Hepatocyte (in vitro differentiated cells): ENCODE measurements around the gene TMEM258. TPM values are rescaled to one million over a fixed set of nuclear protein-coding genes. Genes with fewer than 3 reads are reported as not detected.

ENCODE experiments used
- DNase-seq: peaks from one replicate; pipeline ENCODE4 v3.0.0-alpha.2; 2016; ENCODE audit warnings: low spot score
- H2AFZ ChIP-seq: fragments of 200-600 bp; sonication (generic); 2 replicates; pipeline ENCODE4 v1.6.0; 2016; ENCODE audit warnings: antibody characterized with exemption, mild to moderate bottlenecking
- H3K27ac ChIP-seq: fragments of 200-600 bp; sonication (generic); 2 replicates; pipeline ENCODE4 v1.5.1; 2016; ENCODE audit warnings: mild to moderate bottlenecking
- H3K27me3 ChIP-seq: fragments of 200-600 bp; sonication (generic); 2 replicates; pipeline ENCODE4 v1.6.1; 2016
- H3K36me3 ChIP-seq: fragments of 200-600 bp; sonication (generic); replicated peaks from 2 replicates; pipeline ENCODE4 v1.5.1; 2016; ENCODE audit warnings: low read depth; ENCODE audit not compliant: insufficient read depth
- H3K4me1 ChIP-seq: fragments of 200-600 bp; sonication (generic); 2 replicates; pipeline ENCODE4 v1.5.1; 2016; ENCODE audit warnings: mild to moderate bottlenecking, moderate library complexity; ENCODE audit not compliant: insufficient read depth
- H3K4me2 ChIP-seq: fragments of 200-600 bp; sonication (generic); 2 replicates; pipeline ENCODE4 v1.6.0; 2016
- H3K4me3 ChIP-seq: fragments of 200-600 bp; sonication (generic); 2 replicates; pipeline ENCODE4 v1.5.1; 2016; ENCODE audit warnings: mild to moderate bottlenecking
- H3K79me2 ChIP-seq: fragments of 200-600 bp; sonication (generic); 2 replicates; pipeline ENCODE4 v1.6.0; 2017; ENCODE audit warnings: mild to moderate bottlenecking
- H3K9me2 ChIP-seq: fragments of 200-600 bp; sonication (generic); replicated peaks from 2 replicates; pipeline ENCODE4 v1.6.0; 2017; ENCODE audit warnings: mild to moderate bottlenecking; ENCODE audit not compliant: insufficient read depth
- H3K9me3 ChIP-seq: fragments of 200-600 bp; sonication (generic); 2 replicates; pipeline ENCODE4 v1.5.1; 2016; ENCODE audit warnings: low read depth, mild to moderate bottlenecking
- H4K20me1 ChIP-seq: fragments of 200-600 bp; sonication (generic); 2 replicates; pipeline ENCODE4 v1.6.0; 2016; ENCODE audit warnings: mild to moderate bottlenecking; ENCODE audit not compliant: insufficient read depth, poor library complexity, severe bottlenecking
- EZH2 ChIP-seq: fragments of 200-600 bp; sonication (generic); IDR thresholded peaks from 2 replicates; pipeline ENCODE4 v1.6.1; 2016; ENCODE audit warnings: antibody characterized with exemption, mild to moderate bottlenecking, borderline replicate concordance
- EZH2phosphoT487 ChIP-seq: fragments of 200-600 bp; sonication (generic); IDR thresholded peaks from one replicate; pipeline ENCODE4 v1.6.1; 2018; ENCODE audit warnings: antibody characterized with exemption, mild to moderate bottlenecking, low read depth, moderate library complexity; ENCODE audit not compliant: unreplicated experiment, severe bottlenecking
- WGBS: methylation state at CpG from one replicate; pipeline ENCODE4 v1.1.6; 2016; ENCODE audit warnings: low lambda C conversion rate; ENCODE audit errors: missing lambda C conversion rate; 5-methylcytosine and 5-hydroxymethylcytosine counted together
- polyA plus RNA-seq: library from polyadenylated mRNA; unstranded; fragments of >200 nt; fragmentation: Nextera tagmentation; extraction: Ambion mirVana; gene quantifications from 2 replicates; pipeline ENCODE4 v1.2.1, GENCODE V29; 2016
- total RNA-seq: library from RNA; depleted of rRNA; stranded (reverse); fragments of >200 nt; gene quantifications from 2 replicates; pipeline ENCODE4 v1.2.3, GENCODE V29; 2014
- TF ChIP-seq, protein P1 (sequence below): fragments of 200-600 bp; sonication (generic); IDR thresholded peaks from 2 replicates; pipeline ENCODE4 v1.5.1; 2016; ENCODE audit warnings: antibody characterized with exemption, mild to moderate bottlenecking; ENCODE audit not compliant: poor library complexity

TMEM258 gene
- total and polyA plus RNA-seq, 2 experiments from 2014 or later: 64.7 to 253 TPM

DNA sequence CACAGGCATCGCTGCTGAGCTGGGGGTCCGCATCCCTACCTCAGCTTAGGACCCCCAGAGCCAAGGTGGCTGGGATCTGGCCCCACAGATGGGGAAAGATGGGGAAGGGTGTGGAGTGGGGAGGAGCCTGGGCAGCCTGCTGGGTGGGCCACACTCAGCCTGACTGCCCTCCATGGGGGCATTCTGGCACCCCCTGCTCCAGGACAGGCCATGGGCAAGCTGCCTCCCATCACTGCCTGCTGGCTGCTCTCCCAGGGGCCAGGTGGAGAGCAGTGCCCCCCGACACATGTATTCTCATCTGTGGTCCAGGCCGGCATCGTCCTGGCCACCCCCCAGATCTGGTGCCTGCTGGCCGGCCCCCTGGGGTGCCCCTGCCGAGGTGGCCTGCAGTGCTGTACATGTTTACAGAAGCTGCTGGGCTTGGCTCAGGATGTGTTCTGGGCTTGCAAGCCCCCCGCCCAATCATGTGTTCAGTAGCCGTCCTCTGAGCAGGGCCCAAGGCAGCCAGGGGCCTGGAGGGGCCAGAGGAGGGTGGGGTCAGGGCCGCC, 47.7 kb downstream of the TMEM258 start:
- H3K4me2 ChIP-seq: no peak overlapping the region
- H3K4me1 ChIP-seq: peaks cover 21% of the 10 kb centered on the region
- no peak overlapping the region for H3K27ac ChIP-seq
- TF ChIP-seq EZH2 (no peak), EZH2phosphoT487 (no peak)
- TF ChIP-seq, protein P1, sequence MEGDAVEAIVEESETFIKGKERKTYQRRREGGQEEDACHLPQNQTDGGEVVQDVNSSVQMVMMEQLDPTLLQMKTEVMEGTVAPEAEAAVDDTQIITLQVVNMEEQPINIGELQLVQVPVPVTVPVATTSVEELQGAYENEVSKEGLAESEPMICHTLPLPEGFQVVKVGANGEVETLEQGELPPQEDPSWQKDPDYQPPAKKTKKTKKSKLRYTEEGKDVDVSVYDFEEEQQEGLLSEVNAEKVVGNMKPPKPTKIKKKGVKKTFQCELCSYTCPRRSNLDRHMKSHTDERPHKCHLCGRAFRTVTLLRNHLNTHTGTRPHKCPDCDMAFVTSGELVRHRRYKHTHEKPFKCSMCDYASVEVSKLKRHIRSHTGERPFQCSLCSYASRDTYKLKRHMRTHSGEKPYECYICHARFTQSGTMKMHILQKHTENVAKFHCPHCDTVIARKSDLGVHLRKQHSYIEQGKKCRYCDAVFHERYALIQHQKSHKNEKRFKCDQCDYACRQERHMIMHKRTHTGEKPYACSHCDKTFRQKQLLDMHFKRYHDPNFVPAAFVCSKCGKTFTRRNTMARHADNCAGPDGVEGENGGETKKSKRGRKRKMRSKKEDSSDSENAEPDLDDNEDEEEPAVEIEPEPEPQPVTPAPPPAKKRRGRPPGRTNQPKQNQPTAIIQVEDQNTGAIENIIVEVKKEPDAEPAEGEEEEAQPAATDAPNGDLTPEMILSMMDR: no peak
- no peaks in the 10 kb centered on the region for H3K36me3 ChIP-seq
- no peak overlapping the region for H3K4me3 ChIP-seq
- DNase-seq: no peak
- H3K9me3 ChIP-seq: no peaks in the 10 kb centered on the region
- H2AFZ ChIP-seq: no peak overlapping the region
- H3K79me2 ChIP-seq: no peaks in the 10 kb centered on the region
- H3K27me3 ChIP-seq: no peaks in the 10 kb centered on the region
- no peaks in the 10 kb centered on the region for H4K20me1 ChIP-seq
- H3K9me2 ChIP-seq: no peaks in the 10 kb centered on the region
- 91% methylated on average over 10 of the region's 10 CpGs for WGBS

DNA sequence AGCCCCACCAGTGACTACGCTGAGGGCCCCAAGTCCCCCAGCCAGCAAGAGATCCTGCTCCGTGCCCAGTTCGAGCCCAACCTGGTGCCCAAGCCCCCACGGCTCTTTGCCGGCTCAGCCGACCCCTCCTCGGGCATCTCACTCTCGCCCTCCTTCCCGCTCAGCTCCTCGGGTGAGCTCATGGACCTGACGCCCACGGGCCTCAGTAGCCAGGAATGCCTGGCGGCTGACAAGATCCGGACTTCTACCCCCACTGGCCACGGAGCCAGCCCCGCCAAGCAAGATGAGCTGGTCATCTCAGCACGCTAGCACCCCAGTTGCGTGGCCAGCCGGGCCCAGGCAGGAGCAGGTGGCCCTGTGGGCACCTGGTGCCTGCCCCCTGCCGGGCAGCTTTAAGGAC, 48.2 kb downstream of the TMEM258 start:
- no peaks in the 10 kb centered on the region for H3K36me3 ChIP-seq
- 96% methylated on average over 20 of the region's 20 CpGs for WGBS
- H3K9me3 ChIP-seq: no peaks in the 10 kb centered on the region
- H3K4me3 ChIP-seq: no peak overlapping the region
- H3K27me3 ChIP-seq: no peaks in the 10 kb centered on the region
- no peak for DNase-seq
- no peak overlapping the region for H3K27ac ChIP-seq
- TF ChIP-seq EZH2phosphoT487 (no peak), EZH2 (no peak)
- TF ChIP-seq, protein P1: no peak
- H4K20me1 ChIP-seq: no peaks in the 10 kb centered on the region
- no peak overlapping the region for H3K4me2 ChIP-seq
- no peak overlapping the region for H2AFZ ChIP-seq
- no peaks in the 10 kb centered on the region for H3K9me2 ChIP-seq
- H3K4me1 ChIP-seq: peaks cover 16% of the 10 kb centered on the region
- H3K79me2 ChIP-seq: no peaks in the 10 kb centered on the region

DNA sequence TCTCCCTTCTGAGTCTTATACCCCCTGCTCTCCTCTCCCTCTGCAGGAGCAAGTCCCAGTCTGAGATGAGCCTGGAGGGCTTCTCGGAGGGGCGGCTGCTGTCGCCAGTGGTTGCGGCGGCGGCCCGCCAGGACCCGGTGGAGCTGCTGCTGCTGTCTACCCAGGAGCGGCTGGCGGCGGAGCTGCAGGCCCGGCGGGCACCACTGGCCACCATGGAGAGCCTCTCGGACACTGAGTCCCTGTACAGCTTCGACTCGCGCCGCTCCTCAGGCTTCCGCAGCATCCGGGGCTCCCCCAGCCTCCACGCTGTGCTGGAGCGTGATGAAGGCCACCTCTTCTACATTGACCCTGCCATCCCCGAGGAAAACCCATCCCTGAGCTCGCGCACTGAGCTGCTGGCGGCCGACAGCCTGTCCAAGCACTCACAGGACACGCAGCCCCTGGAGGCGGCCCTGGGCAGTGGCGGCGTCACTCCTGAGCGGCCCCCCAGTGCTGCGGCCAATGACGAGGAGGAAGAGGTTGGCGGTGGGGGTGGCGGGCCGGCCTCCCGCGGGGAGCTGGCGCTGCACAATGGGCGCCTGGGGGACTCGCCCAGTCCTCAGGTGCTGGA, 48.8 kb downstream of the TMEM258 start:
- H3K79me2 ChIP-seq: no peaks in the 10 kb centered on the region
- H3K9me3 ChIP-seq: no peaks in the 10 kb centered on the region
- no peaks in the 10 kb centered on the region for H3K9me2 ChIP-seq
- TF ChIP-seq EZH2phosphoT487 (no peak), EZH2 (no peak)
- TF ChIP-seq, protein P1: no peak
- H2AFZ ChIP-seq: no peak overlapping the region
- no peaks in the 10 kb centered on the region for H3K36me3 ChIP-seq
- DNase-seq: no peak
- no peak overlapping the region for H3K4me2 ChIP-seq
- no peaks in the 10 kb centered on the region for H3K27me3 ChIP-seq
- 92% methylated on average over 29 of the region's 42 CpGs for WGBS
- peaks cover 13% of the 10 kb centered on the region for H3K4me1 ChIP-seq
- H3K4me3 ChIP-seq: no peak overlapping the region
- no peaks in the 10 kb centered on the region for H4K20me1 ChIP-seq
- no peak overlapping the region for H3K27ac ChIP-seq
